HepG2 (cell line): ENCODE data around the gene OS9. TPM values are rescaled to one million over a fixed set of nuclear protein-coding genes. Genes with fewer than 3 reads are reported as not detected.

Source experiments
- AGO2 ChIP-seq: fragments of 200-400 bp; formaldehyde crosslinking; optimal IDR thresholded peaks from 2 replicates; pipeline ENCODE3; 2017; ENCODE audit warnings: mild to moderate bottlenecking, low read depth, low read length, moderate library complexity
- BATF2 ChIP-seq: sonication (generic); formaldehyde crosslinking; IDR thresholded peaks from 2 replicates; pipeline ENCODE4 v1.8.0; 2022; ENCODE audit warnings: mild to moderate bottlenecking, missing genetic modification reagents, moderate library complexity
- CEBPB ChIP-seq: IDR thresholded peaks from 2 replicates; pipeline ENCODE4 v1.6.1; 2011; ENCODE audit warnings: low read depth, low read length, improper control_type of control experiment, borderline replicate concordance
- ETV5 ChIP-seq: IDR thresholded peaks from 2 replicates; pipeline ENCODE4 v1.6.1; 2018; ENCODE audit warnings: missing biosample characterization, missing genetic modification reagents, inconsistent platforms, borderline replicate concordance
- HBP1 ChIP-seq: IDR thresholded peaks from 2 replicates; pipeline ENCODE4 v1.6.1; 2016; ENCODE audit warnings: low read depth, control low read depth
- HOXA9 ChIP-seq: sonication (generic); formaldehyde crosslinking; IDR thresholded peaks from 2 replicates; pipeline ENCODE4 v1.8.1; 2022; ENCODE audit warnings: missing genetic modification reagents, mild to moderate bottlenecking, moderate library complexity, borderline replicate concordance
- IRF1 ChIP-seq: sonication (generic); formaldehyde crosslinking; IDR thresholded peaks from 2 replicates; pipeline ENCODE4 v1.4.0; 2020; ENCODE audit warnings: low read depth, mild to moderate bottlenecking, missing genetic modification reagents
- KAT8 ChIP-seq: IDR thresholded peaks from 2 replicates; pipeline ENCODE4 v1.6.1; 2016; ENCODE audit warnings: missing genetic modification reagents, missing compliant biosample characterization
- KDM5A ChIP-seq: fragments of 200-600 bp; sonication (generic); IDR thresholded peaks from 2 replicates; pipeline ENCODE4 v1.7.0; 2018; ENCODE audit warnings: antibody characterized with exemption, mild to moderate bottlenecking, low read length, borderline replicate concordance
- MED13 ChIP-seq: sonication (generic); formaldehyde crosslinking; IDR thresholded peaks from 2 replicates; pipeline ENCODE4 v1.5.0; 2020; ENCODE audit warnings: missing genetic modification reagents
- MXD1 ChIP-seq: sonication (generic); formaldehyde crosslinking; IDR thresholded peaks from 2 replicates; pipeline ENCODE4 v1.4.0; 2020; ENCODE audit warnings: mild to moderate bottlenecking, missing genetic modification reagents
- RBFOX2 ChIP-seq: fragments of 200-400 bp; formaldehyde crosslinking; IDR thresholded peaks from 2 replicates; pipeline ENCODE4 v1.6.1; 2017; ENCODE audit warnings: low read depth, mild to moderate bottlenecking, low read length
- ZGPAT ChIP-seq: IDR thresholded peaks from 2 replicates; pipeline ENCODE4 v1.6.1; 2016; ENCODE audit warnings: mild to moderate bottlenecking
- ZKSCAN1 ChIP-seq: fragments of 150-350 bp; IDR thresholded peaks from 2 replicates; pipeline ENCODE4 v1.6.1; 2014; ENCODE audit warnings: low read length
- ZNF563 ChIP-seq: sonication (generic); formaldehyde crosslinking; IDR thresholded peaks from 2 replicates; pipeline ENCODE4 v1.8.0; 2022; ENCODE audit warnings: mild to moderate bottlenecking, moderate library complexity, missing genetic modification reagents
- ZNF672 ChIP-seq: sonication (generic); formaldehyde crosslinking; IDR thresholded peaks from 2 replicates; pipeline ENCODE4 v1.8.1; 2022; ENCODE audit warnings: missing genetic modification reagents
- ZNF687 ChIP-seq: sonication (generic); formaldehyde crosslinking; IDR thresholded peaks from 2 replicates; pipeline ENCODE4 v1.5.1; 2020; ENCODE audit warnings: mild to moderate bottlenecking, missing genetic modification reagents, moderate library complexity
- ZNF703 ChIP-seq: sonication (generic); formaldehyde crosslinking; IDR thresholded peaks from 2 replicates; pipeline ENCODE4 v1.5.1; 2020; ENCODE audit warnings: missing genetic modification reagents, mild to moderate bottlenecking, moderate library complexity, borderline replicate concordance
- ZNF761 ChIP-seq: sonication (generic); formaldehyde crosslinking; conservative IDR thresholded peaks from 2 replicates; pipeline ENCODE4 v1.4.0; 2020; ENCODE audit warnings: mild to moderate bottlenecking, missing genetic modification reagents
- ZNF782 ChIP-seq: sonication (generic); formaldehyde crosslinking; IDR thresholded peaks from 2 replicates; pipeline ENCODE4 v1.4.0; 2020; ENCODE audit warnings: missing genetic modification reagents, mild to moderate bottlenecking, borderline replicate concordance
- polyA plus RNA-seq, 8 experiments: library from polyadenylated mRNA; depleted of rRNA in 3 of 8; stranded (reverse) in 7 of 8; unstranded in 1 of 8; fragments of >200 nt; fragmentation: Illumina TruSeq in 4 of 8; extraction: Trizol in 4 of 8; gene quantifications; 2 replicates each; pipeline versions ENCODE4 v1.2.1 to v1.2.3, GENCODE V29; 2011 to 2016; ENCODE audit warnings: low read depth in 4 of 8, missing spikeins in 1 of 8, mixed read lengths in 1 of 8; ENCODE audit not compliant: insufficient read depth in 1 of 8
- total RNA-seq, 5 experiments: library from RNA; depleted of rRNA; stranded (reverse); fragments of >200 nt; fragmentation: Illumina TruSeq; extraction: Trizol; gene quantifications; 2 replicates each; pipeline ENCODE4 v1.2.3, GENCODE V29; 2016; ENCODE audit warnings: low read depth in 1 of 5

OS9 gene
- total and polyA plus RNA-seq, 2 of the 13 experiments (the other 11 are each of a cell fraction or from before 2014, with no cell fraction given), result 156 to 206 TPM

- peak; percentile 65; the same call in 1 of the 2 replicates for TF ChIP-seq KAT8 (CRISPR knock-in tag)
- peak; percentile 70 for TF ChIP-seq ZNF687
- 0 out of 2 replicates have a peak, but pooled peaks have one; percentile 44 for TF ChIP-seq HBP1 (CRISPR knock-in tag)
- TF ChIP-seq ZGPAT (CRISPR knock-in tag), result peak; percentile 71
- TF ChIP-seq RBFOX2, result peak; percentile 19; the same call in 1 of the 2 replicates
- 0 out of 2 replicates have a peak, but pooled peaks have one; percentile 10 for TF ChIP-seq ZNF761
- no peak for TF ChIP-seq ZKSCAN1
- TF ChIP-seq ZNF703 (CRISPR knock-in tag), result no peak
- no peak for TF ChIP-seq ZNF782 (CRISPR knock-in tag)
- peak; percentile 62; the same call in 1 of the 2 replicates for TF ChIP-seq KDM5A
- TF ChIP-seq CEBPB, result peak; percentile 79; the same call in 1 of the 2 replicates
- no peak for TF ChIP-seq IRF1 (CRISPR knock-in tag)
- no peak for TF ChIP-seq HOXA9 (CRISPR knock-in tag)
- TF ChIP-seq ZNF563 (CRISPR knock-in tag), result 0 out of 2 replicates have a peak, but pooled peaks have one; percentile 32
- TF ChIP-seq ETV5 (CRISPR knock-in tag), result peak; percentile 68
- no peak for TF ChIP-seq MED13 (CRISPR knock-in tag)
- peak; percentile 81 for TF ChIP-seq AGO2
- no peak for TF ChIP-seq ZNF672 (CRISPR knock-in tag)
- no peak for TF ChIP-seq MXD1 (CRISPR knock-in tag)
- TF ChIP-seq BATF2 (CRISPR knock-in tag), result no peak
These were observed 51.0 kb downstream of the OS9 start, which contains the start of gene TSPAN31 (continued) for GRCh38 chr12:57744777-57745484.
